Endothelial cell of umbilical vein (primary cell): ENCODE results near the gene CENPP.

Experiments used
- CTCF ChIP-seq, 2 donors: IDR thresholded peaks; 1 replicate in 1 of 2; 2 replicates in 1 of 2; pipeline ENCODE4 v1.5.1; 2011; ENCODE audit warnings: low read length in 2 of 2, mild to moderate bottlenecking in 2 of 2, moderate library complexity in 2 of 2, control low read depth in 1 of 2, inconsistent platforms in 1 of 2, low read depth in 1 of 2; ENCODE audit not compliant: insufficient read depth in 1 of 2; ENCODE audit errors: extremely low read depth in 1 of 2
- JUN ChIP-seq: IDR thresholded peaks from 2 replicates; pipeline ENCODE4 v1.6.1; 2011; ENCODE audit warnings: borderline replicate concordance, low read depth; ENCODE audit not compliant: insufficient read length, insufficient read depth

- no peak for TF ChIP-seq CTCF (IDR thresholded peaks at IDR 0.05; ENCODE audit: extremely low read depth in 1 of 2, insufficient read depth in 1 of 2, low read depth in 1 of 2, low read length in 2 of 2)
- no peak for TF ChIP-seq JUN
Measured at GRCh38 chr9:92649007-92649406, 323.3 kb downstream of the CENPP start.
